ENCODE measurements around the gene CNKSR3.

DNA sequence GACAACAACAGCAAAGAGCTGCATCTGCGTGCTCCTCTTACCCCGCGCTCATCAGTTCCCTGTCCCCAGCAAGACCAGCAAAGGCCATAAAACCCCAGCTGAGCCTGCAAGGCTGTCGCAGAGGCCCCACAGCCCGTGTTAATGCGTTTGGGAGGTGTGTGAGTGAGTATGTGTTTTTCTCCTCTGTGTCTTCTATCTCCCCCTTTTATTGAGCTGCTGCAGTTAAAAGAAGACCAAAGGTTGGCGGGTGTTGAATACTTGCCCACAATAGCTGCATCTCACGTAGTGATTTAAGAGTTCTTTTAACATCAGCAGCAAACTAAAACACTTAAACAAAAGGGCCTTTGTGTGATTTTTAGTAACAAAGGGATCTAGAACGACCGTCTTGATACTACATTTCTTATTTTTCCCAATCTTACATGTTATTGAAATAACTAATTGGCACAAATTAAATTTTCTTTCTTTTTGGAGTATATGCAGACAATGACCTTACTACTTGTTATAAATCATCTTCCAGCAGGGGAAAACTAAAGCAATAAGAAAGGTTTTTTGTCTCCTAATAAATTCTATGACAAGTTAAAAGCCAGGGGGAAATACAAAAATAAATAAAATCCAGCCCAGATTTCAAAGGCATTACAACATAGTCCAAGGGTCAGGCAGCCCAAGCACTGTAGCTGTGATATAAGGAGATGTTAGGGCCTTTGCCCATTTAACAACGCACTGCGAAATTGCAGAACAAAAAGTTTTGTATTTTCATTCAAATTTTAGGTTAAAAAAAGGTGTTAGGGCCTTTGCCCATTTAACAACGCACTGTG is 27.2 kb upstream of the CNKSR3 start:
- TF ChIP-seq, protein P1, sequence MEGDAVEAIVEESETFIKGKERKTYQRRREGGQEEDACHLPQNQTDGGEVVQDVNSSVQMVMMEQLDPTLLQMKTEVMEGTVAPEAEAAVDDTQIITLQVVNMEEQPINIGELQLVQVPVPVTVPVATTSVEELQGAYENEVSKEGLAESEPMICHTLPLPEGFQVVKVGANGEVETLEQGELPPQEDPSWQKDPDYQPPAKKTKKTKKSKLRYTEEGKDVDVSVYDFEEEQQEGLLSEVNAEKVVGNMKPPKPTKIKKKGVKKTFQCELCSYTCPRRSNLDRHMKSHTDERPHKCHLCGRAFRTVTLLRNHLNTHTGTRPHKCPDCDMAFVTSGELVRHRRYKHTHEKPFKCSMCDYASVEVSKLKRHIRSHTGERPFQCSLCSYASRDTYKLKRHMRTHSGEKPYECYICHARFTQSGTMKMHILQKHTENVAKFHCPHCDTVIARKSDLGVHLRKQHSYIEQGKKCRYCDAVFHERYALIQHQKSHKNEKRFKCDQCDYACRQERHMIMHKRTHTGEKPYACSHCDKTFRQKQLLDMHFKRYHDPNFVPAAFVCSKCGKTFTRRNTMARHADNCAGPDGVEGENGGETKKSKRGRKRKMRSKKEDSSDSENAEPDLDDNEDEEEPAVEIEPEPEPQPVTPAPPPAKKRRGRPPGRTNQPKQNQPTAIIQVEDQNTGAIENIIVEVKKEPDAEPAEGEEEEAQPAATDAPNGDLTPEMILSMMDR (IDR thresholded peaks at IDR 0.05): no peak
- no peak for TF ChIP-seq EZH2 (IDR thresholded peaks at IDR 0.05)
- TF ChIP-seq EZH2phosphoT487 (IDR thresholded peaks at IDR 0.05): no peak
